MM.1S (cell line): Measurements from ENCODE around the gene ZEB2.

Source experiments
- CTCF ChIP-seq: fragments of 300-600 bp; sonication (generic); IDR thresholded peaks from 2 replicates; pipeline ENCODE4 v1.5.1; 2016; ENCODE audit warnings: antibody characterized with exemption, low read length, mixed read lengths
- EZH2 ChIP-seq: fragments of 300-600 bp; sonication (generic); optimal IDR thresholded peaks from 2 replicates; pipeline ENCODE3; 2017; ENCODE audit warnings: low read depth, mild to moderate bottlenecking, antibody characterized with exemption, low read length, mixed read lengths

DNA sequence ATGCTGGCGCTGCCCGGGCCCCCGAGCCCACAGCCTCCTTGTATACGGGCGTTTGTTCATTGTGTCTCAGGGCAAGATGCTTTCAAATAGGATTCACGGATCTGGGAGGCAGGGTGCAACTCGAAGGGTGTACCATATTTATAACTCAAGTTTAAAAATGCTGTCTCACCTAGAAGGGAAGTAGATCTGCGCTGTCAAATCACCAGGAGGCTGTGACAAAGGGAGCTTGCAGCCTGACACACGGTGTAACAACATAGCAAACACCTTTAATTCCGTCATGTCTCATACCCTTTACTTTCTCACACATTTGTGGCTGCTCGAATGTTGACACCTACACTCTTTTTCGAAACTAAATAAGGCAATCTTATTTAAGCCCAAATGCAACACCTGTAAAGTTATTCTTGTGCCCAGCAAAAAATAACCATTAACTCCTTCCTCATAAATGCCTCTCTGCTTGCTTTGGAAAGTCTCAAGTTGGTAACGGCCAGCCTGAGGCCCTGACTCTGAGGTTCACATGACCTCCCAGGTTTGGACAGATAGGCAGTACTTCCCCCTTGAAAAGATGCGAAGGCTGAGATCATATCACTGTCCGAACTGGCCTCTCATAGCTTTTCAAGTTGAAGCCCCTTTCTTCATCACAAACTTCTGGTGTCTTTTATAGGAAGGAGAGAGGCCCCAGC is 11.6 kb downstream of the ZEB2 start:
- no peak for TF ChIP-seq CTCF
- no peak for TF ChIP-seq EZH2
